SK-N-SH treated with all-trans-retinoic acid at 6 μM for 48 hours (cell line): ENCODE results near the gene DHCR7.

ENCODE experiments used
- ARNTL ChIP-seq: fragments of 450-650 bp; formaldehyde crosslinking; IDR thresholded peaks from 2 replicates; pipeline ENCODE4 v1.5.0; 2020; ENCODE audit warnings: low read depth, mild to moderate bottlenecking, moderate library complexity, borderline replicate concordance
- CSDC2 ChIP-seq: fragments of 250-450 bp; sonication (Bioruptor Pico); IDR thresholded peaks from 2 replicates; pipeline ENCODE4 v1.5.0; 2020; ENCODE audit warnings: mild to moderate bottlenecking, moderate library complexity
- GLIS3 ChIP-seq: fragments of 250-450 bp; sonication (Bioruptor Pico); IDR thresholded peaks from 2 replicates; pipeline ENCODE4 v1.5.0; 2020; ENCODE audit warnings: mild to moderate bottlenecking, moderate library complexity
- ISL1 ChIP-seq: fragments of 250-450 bp; sonication (Bioruptor Pico); IDR thresholded peaks from 2 replicates; pipeline ENCODE4 v2.1.2; 2022; ENCODE audit warnings: mild to moderate bottlenecking, moderate library complexity
- PATZ1 ChIP-seq: fragments of 250-450 bp; sonication (Bioruptor Pico); IDR thresholded peaks from 2 replicates; pipeline ENCODE4 v1.8.0; 2020; ENCODE audit warnings: mild to moderate bottlenecking, moderate library complexity, borderline replicate concordance
- POU6F1 ChIP-seq: fragments of 250-450 bp; sonication (Bioruptor Pico); IDR thresholded peaks from 2 replicates; pipeline ENCODE4 v1.8.0; 2021; ENCODE audit warnings: low read depth, mild to moderate bottlenecking, moderate library complexity, borderline replicate concordance
- RARB ChIP-seq: fragments of 250-450 bp; sonication (Bioruptor Pico); IDR thresholded peaks from 2 replicates; pipeline ENCODE4 v1.8.0; 2021; ENCODE audit warnings: mild to moderate bottlenecking, moderate library complexity
- ZFP3 ChIP-seq: fragments of 250-450 bp; sonication (Bioruptor Pico); IDR thresholded peaks from 2 replicates; pipeline ENCODE4 v1.5.0; 2020; ENCODE audit warnings: mild to moderate bottlenecking, moderate library complexity
- ZFP30 ChIP-seq: fragments of 450-650 bp; formaldehyde crosslinking; IDR thresholded peaks from 2 replicates; pipeline ENCODE4 v1.5.0; 2022; ENCODE audit warnings: mild to moderate bottlenecking, moderate library complexity
- ZNF565 ChIP-seq: fragments of 450-650 bp; formaldehyde crosslinking; conservative IDR thresholded peaks from 2 replicates; pipeline ENCODE4 v1.5.0; 2020; ENCODE audit warnings: low read depth, mild to moderate bottlenecking, moderate library complexity
- ZNF70 ChIP-seq: fragments of 450-650 bp; formaldehyde crosslinking; IDR thresholded peaks from 2 replicates; pipeline ENCODE4 v1.5.0; 2020; ENCODE audit warnings: mild to moderate bottlenecking, moderate library complexity
- ZNF8 ChIP-seq: fragments of 450-650 bp; formaldehyde crosslinking; IDR thresholded peaks from 2 replicates; pipeline ENCODE4 v1.5.0; 2020; ENCODE audit warnings: mild to moderate bottlenecking, moderate library complexity

GRCh38 chr11:71438650-71439049 lies 9.5 kb downstream of the DHCR7 start:
- TF ChIP-seq ARNTL (CRISPR knock-in tag) (no peak), CSDC2 (CRISPR knock-in tag) (no peak), ZFP30 (no peak), GLIS3 (CRISPR knock-in tag) (no peak), ISL1 (CRISPR knock-in tag) (no peak), PATZ1 (CRISPR knock-in tag) (no peak), POU6F1 (CRISPR knock-in tag) (no peak), RARB (CRISPR knock-in tag) (no peak), ZFP3 (CRISPR knock-in tag) (no peak), ZNF565 (no peak), ZNF70 (CRISPR knock-in tag) (no peak), ZNF8 (CRISPR knock-in tag) (no peak)
